DND-41 (cell line): ENCODE data around the gene MIDN.

Source experiments
- EZH2 ChIP-seq: IDR thresholded peaks from 3 replicates; pipeline ENCODE4 v1.6.1; 2012; ENCODE audit warnings: borderline replicate concordance, low read depth, mild to moderate bottlenecking, moderate library complexity, low read length, inconsistent platforms; ENCODE audit not compliant: severe bottlenecking
- TF ChIP-seq, protein P1 (sequence below): IDR thresholded peaks from 2 replicates; pipeline ENCODE4 v1.5.1; 2012; ENCODE audit warnings: borderline replicate concordance, low read length, moderate library complexity, mild to moderate bottlenecking; ENCODE audit not compliant: poor library complexity, severe bottlenecking; ENCODE audit errors: extremely low read depth

DNA sequence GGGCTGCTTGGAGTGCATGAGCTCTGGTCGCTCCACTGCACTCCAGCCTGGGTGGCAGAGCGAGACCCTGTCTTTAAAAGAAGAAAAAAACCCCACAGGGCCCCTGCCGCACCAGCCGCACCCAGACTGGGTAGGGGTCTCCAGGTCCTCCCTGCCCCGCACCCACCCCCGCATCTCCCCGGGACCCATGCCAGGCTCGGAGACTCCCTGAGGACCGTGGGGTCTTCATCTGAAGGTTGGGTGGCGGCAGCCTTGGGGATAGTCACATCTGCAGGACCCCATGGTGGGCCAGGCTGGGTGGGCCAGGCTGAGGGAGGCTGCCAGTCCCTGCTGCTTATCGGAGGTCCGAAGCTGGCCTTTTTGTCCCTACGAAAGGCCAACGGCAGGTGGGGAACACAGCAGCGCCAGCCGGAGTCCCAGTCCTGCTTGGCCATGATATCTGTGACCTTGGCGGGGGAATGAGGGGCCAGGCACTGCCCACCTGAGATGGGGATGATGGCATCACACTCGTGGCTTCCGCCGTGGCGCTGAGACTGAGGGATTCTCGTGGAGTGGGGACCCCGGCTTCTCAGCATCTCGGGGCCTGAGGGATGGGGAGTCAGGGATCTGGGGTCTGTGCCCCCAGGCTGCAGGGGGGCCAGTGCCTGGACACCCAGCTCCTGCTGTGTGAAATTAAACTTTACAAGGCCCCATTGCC is 48.3 kb downstream of the MIDN start:
- TF ChIP-seq, protein P1, sequence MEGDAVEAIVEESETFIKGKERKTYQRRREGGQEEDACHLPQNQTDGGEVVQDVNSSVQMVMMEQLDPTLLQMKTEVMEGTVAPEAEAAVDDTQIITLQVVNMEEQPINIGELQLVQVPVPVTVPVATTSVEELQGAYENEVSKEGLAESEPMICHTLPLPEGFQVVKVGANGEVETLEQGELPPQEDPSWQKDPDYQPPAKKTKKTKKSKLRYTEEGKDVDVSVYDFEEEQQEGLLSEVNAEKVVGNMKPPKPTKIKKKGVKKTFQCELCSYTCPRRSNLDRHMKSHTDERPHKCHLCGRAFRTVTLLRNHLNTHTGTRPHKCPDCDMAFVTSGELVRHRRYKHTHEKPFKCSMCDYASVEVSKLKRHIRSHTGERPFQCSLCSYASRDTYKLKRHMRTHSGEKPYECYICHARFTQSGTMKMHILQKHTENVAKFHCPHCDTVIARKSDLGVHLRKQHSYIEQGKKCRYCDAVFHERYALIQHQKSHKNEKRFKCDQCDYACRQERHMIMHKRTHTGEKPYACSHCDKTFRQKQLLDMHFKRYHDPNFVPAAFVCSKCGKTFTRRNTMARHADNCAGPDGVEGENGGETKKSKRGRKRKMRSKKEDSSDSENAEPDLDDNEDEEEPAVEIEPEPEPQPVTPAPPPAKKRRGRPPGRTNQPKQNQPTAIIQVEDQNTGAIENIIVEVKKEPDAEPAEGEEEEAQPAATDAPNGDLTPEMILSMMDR = no peak
- no peak for TF ChIP-seq EZH2
